Measurements from ENCODE around the gene URB2. TPM values are rescaled to one million over a fixed set of nuclear protein-coding genes. Genes with fewer than 3 reads are reported as not detected.

URB2 gene
- total and polyA plus RNA-seq, 4 donors = 1.2 to 10.5 (median 6.2) TPM

GRCh38 chr1:229699613-229700267 is 73.7 kb downstream of the URB2 start:
- Histone ChIP-seq H3K9me3 (ENCODE audit: control insufficient read depth in 4 of 4, low read length in 3 of 4) (no peaks in the 10 kb centered on the region), H3K4me3 (ENCODE audit: low read depth in 1 of 3, low read length in 3 of 3) (no peak overlapping the region), H3K27me3 (ENCODE audit: control insufficient read depth in 4 of 4, insufficient read depth in 4 of 4, low read length in 3 of 4) (no peaks in the 10 kb centered on the region), H3K9ac (ENCODE audit: low read depth in 1 of 2, low read length in 2 of 2) (no peak overlapping the region), H3K36me3 (ENCODE audit: control insufficient read depth in 4 of 4, insufficient read depth in 3 of 4, low read depth in 1 of 4, low read length in 3 of 4) (no peaks in the 10 kb centered on the region), H3K4me1 (ENCODE audit: control insufficient read depth in 4 of 4, insufficient read depth in 4 of 4, low read length in 3 of 4) (no peaks in the 10 kb centered on the region), H3K27ac (ENCODE audit: low read depth in 1 of 2, low read length in 2 of 2) (no peak overlapping the region)
- TF ChIP-seq RXRA (IDR thresholded peaks at IDR 0.05) (no peak), CTCF (IDR thresholded peaks at IDR 0.05; ENCODE audit: low read depth, low read length, missing input control) (no peak), GABPA (IDR thresholded peaks at IDR 0.05 in 1 of 2, conservative IDR thresholded peaks at IDR 0.05 in 1 of 2) (no peak), HNF4G (IDR thresholded peaks at IDR 0.05) (no peak), SP1 (IDR thresholded peaks at IDR 0.05) (no peak), ZBTB33 (IDR thresholded peaks at IDR 0.05) (no peak)
- TF ChIP-seq, protein P1, sequence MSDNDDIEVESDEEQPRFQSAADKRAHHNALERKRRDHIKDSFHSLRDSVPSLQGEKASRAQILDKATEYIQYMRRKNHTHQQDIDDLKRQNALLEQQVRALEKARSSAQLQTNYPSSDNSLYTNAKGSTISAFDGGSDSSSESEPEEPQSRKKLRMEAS (IDR thresholded peaks at IDR 0.05) = no peak
- DNase-seq (ENCODE audit: low spot score) = no peak
- WGBS = 74% methylated on average over 7 of the region's 7 CpGs

GRCh38 chr1:229704157-229704556 is 78.1 kb downstream of the URB2 start:
- Histone ChIP-seq H3K27me3 (ENCODE audit: control insufficient read depth in 4 of 4, insufficient read depth in 4 of 4, low read length in 3 of 4) (no peaks in the 10 kb centered on the region), H3K9ac (ENCODE audit: low read depth in 1 of 2, low read length in 2 of 2) (no peak overlapping the region), H3K4me3 (ENCODE audit: low read depth in 1 of 3, low read length in 3 of 3) (no peak overlapping the region), H3K9me3 (ENCODE audit: control insufficient read depth in 4 of 4, low read length in 3 of 4) (no peaks in the 10 kb centered on the region), H3K27ac (ENCODE audit: low read depth in 1 of 2, low read length in 2 of 2) (no peak overlapping the region), H3K36me3 (ENCODE audit: control insufficient read depth in 4 of 4, insufficient read depth in 3 of 4, low read depth in 1 of 4, low read length in 3 of 4) (no peaks in the 10 kb centered on the region), H3K4me1 (ENCODE audit: control insufficient read depth in 4 of 4, insufficient read depth in 4 of 4, low read length in 3 of 4) (no peaks in the 10 kb centered on the region)
- WGBS = 80% methylated on average over 2 of the region's 2 CpGs
- TF ChIP-seq HNF4G (IDR thresholded peaks at IDR 0.05) (no peak), FOXA2 (IDR thresholded peaks at IDR 0.05) (no peak), HNF4A (conservative IDR thresholded peaks at IDR 0.05) (no peak), CTCF (IDR thresholded peaks at IDR 0.05; ENCODE audit: low read depth, low read length, missing input control) (no peak), YY1 (IDR thresholded peaks at IDR 0.05) (no peak), TAF1 (conservative IDR thresholded peaks at IDR 0.05) (no peak), RXRA (IDR thresholded peaks at IDR 0.05) (no peak), RAD21 (IDR thresholded peaks at IDR 0.05) (no peak), JUND (IDR thresholded peaks at IDR 0.05) (no peak), GABPA (IDR thresholded peaks at IDR 0.05 in 1 of 2, conservative IDR thresholded peaks at IDR 0.05 in 1 of 2) (no peak), SP1 (IDR thresholded peaks at IDR 0.05) (no peak), ZBTB33 (IDR thresholded peaks at IDR 0.05) (no peak), NR2F2 (IDR thresholded peaks at IDR 0.05) (no peak)
- TF ChIP-seq, protein P2, sequence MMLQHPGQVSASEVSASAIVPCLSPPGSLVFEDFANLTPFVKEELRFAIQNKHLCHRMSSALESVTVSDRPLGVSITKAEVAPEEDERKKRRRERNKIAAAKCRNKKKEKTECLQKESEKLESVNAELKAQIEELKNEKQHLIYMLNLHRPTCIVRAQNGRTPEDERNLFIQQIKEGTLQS (IDR thresholded peaks at IDR 0.05) = no peak
- TF ChIP-seq, protein P3, sequence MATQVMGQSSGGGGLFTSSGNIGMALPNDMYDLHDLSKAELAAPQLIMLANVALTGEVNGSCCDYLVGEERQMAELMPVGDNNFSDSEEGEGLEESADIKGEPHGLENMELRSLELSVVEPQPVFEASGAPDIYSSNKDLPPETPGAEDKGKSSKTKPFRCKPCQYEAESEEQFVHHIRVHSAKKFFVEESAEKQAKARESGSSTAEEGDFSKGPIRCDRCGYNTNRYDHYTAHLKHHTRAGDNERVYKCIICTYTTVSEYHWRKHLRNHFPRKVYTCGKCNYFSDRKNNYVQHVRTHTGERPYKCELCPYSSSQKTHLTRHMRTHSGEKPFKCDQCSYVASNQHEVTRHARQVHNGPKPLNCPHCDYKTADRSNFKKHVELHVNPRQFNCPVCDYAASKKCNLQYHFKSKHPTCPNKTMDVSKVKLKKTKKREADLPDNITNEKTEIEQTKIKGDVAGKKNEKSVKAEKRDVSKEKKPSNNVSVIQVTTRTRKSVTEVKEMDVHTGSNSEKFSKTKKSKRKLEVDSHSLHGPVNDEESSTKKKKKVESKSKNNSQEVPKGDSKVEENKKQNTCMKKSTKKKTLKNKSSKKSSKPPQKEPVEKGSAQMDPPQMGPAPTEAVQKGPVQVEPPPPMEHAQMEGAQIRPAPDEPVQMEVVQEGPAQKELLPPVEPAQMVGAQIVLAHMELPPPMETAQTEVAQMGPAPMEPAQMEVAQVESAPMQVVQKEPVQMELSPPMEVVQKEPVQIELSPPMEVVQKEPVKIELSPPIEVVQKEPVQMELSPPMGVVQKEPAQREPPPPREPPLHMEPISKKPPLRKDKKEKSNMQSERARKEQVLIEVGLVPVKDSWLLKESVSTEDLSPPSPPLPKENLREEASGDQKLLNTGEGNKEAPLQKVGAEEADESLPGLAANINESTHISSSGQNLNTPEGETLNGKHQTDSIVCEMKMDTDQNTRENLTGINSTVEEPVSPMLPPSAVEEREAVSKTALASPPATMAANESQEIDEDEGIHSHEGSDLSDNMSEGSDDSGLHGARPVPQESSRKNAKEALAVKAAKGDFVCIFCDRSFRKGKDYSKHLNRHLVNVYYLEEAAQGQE (IDR thresholded peaks at IDR 0.05) = no peak
- TF ChIP-seq, protein P1 (IDR thresholded peaks at IDR 0.05) = no peak
- DNase-seq (ENCODE audit: low spot score) = no peak

Measured in liver (tissue), 9 donors.